Activated T-cell treated with anti-CD3 and anti-CD28 coated beads, Interleukin-2, amount 50 U/mL, for 72 hours (primary cell): ENCODE results near the gene IQCK. TPM values are rescaled to one million over a fixed set of nuclear protein-coding genes. Genes with fewer than 3 reads are reported as not detected.

Source experiments
- ATAC-seq, 2 donors: fragments of 150-1000 bp; cut with Tn5 transposase; replicated peaks in 1 of 2; 2 replicates each; pipeline ENCODE4 v1.10.0; 2021; ENCODE audit warnings: moderate library complexity in 2 of 2, mild to moderate bottlenecking in 1 of 2
- DNase-seq, 2 donors: peaks; one replicate each; pipeline ENCODE4 v3.0.0; 2021 to 2022; ENCODE audit warnings: mixed read lengths in 1 of 2
- H3K27ac Mint-ChIP-seq: one replicate; pipeline ENCODE4 v1.8.0; 2022; ENCODE audit warnings: mild to moderate bottlenecking, moderate library complexity, mixed read lengths
- H3K27me3 Mint-ChIP-seq: one replicate; pipeline ENCODE4 v1.8.0; 2022; ENCODE audit warnings: low read depth, mixed read lengths
- H3K36me3 Mint-ChIP-seq, 2 donors: one replicate each; pipeline ENCODE4 v1.8.0; 2022; ENCODE audit warnings: mixed read lengths in 2 of 2, mild to moderate bottlenecking in 1 of 2; ENCODE audit not compliant: insufficient read depth in 2 of 2
- H3K4me1 Mint-ChIP-seq: one replicate; pipeline ENCODE4 v1.8.0; 2022; ENCODE audit warnings: low read depth, mixed read lengths
- H3K4me3 Mint-ChIP-seq, 2 donors: one replicate each; pipeline ENCODE4 v1.8.0; 2022; ENCODE audit warnings: mild to moderate bottlenecking in 2 of 2, mixed read lengths in 2 of 2, moderate library complexity in 2 of 2
- H3K9me3 Mint-ChIP-seq, 2 donors: one replicate each; pipeline ENCODE4 v1.8.0; 2022; ENCODE audit warnings: mixed read lengths in 2 of 2
- total RNA-seq, 2 donors: library from RNA; stranded (reverse); gene quantifications; one replicate each; pipeline ENCODE4 v1.2.3, GENCODE V29; 2022

The IQCK gene
- total RNA-seq, 2 donors from 2014 or later, result 3.7 to 3.8 TPM

- Mint-ChIP-seq H3K36me3 (peaks cover 5 to 15% of the 10 kb centered on the region in 2 donors), H3K27me3 (no peaks in the 10 kb centered on the region), H3K27ac (no peak overlapping the region), H3K4me1 (peaks cover 19% of the 10 kb centered on the region), H3K4me3 (no peak overlapping the region), H3K9me3 (peaks cover 0 to 2% of the 10 kb centered on the region in 2 donors)
- DNase-seq (no peak), ATAC-seq (no peak)
Observed at GRCh38 chr16:19689342-19689741, 28.7 kb upstream of the IQCK start.

DNA sequence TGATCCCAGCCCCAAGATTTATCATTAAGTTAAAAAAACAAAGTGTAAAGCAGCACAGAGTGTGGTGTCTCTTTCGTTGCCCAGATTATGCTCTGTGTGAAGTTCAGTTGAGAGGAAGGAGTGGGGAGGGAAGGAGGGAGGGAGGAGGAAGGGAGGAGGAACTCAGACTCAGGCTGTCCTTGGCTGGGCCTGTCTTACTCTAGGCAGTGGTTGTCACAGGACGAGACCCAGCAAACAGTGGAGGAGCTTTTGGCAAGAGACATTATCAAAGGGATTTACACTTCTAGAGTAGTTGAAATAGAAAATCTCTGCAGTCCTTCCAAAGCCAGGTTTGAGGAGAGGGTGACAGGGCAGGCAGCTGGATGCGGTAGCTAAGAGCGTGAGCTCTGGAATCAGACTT, 27.9 kb upstream of the IQCK start:
- peaks cover 4 to 10% of the 10 kb centered on the region in 2 donors for H3K36me3 Mint-ChIP-seq
- H3K27ac Mint-ChIP-seq, result no peak overlapping the region
- H3K27me3 Mint-ChIP-seq, result no peaks in the 10 kb centered on the region
- peaks cover 0 to 2% of the 10 kb centered on the region in 2 donors for H3K9me3 Mint-ChIP-seq
- H3K4me3 Mint-ChIP-seq, result no peak overlapping the region
- peaks cover 19% of the 10 kb centered on the region for H3K4me1 Mint-ChIP-seq
- ATAC-seq, result no peak
- no peak for DNase-seq

- Mint-ChIP-seq H3K4me3 (no peak overlapping the region), H3K9me3 (no peaks in the 10 kb centered on the region), H3K36me3 (peaks cover 0 to 3% of the 10 kb centered on the region in 2 donors), H3K4me1 (peaks cover 23% of the 10 kb centered on the region), H3K27me3 (no peaks in the 10 kb centered on the region), H3K27ac (no peak overlapping the region)
- no peak for DNase-seq
- no peak for ATAC-seq
Observed at GRCh38 chr16:19691161-19691711, 26.8 kb upstream of the IQCK start.

DNA sequence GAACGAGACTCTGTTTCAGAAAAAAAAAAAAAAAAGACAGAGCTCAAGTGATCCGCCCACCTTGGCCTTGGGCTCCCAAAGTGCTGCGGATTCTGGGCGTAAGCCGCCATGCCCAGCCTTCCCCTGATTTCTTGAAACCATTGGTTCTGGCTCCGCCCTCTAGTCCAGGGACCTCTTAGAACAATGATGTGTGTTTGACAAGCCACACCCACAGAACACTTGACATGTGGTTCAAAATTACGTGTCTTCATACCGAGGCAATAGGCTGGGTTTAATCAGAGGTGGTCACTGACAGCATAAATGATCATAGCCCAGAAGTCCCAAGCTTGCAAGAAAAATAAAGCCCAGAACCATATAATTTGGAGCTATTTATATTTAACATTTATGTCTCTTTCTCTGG, 23.1 kb upstream of the IQCK start:
- Mint-ChIP-seq H3K27ac (no peak overlapping the region), H3K27me3 (no peaks in the 10 kb centered on the region), H3K4me3 (no peak overlapping the region)

DNA sequence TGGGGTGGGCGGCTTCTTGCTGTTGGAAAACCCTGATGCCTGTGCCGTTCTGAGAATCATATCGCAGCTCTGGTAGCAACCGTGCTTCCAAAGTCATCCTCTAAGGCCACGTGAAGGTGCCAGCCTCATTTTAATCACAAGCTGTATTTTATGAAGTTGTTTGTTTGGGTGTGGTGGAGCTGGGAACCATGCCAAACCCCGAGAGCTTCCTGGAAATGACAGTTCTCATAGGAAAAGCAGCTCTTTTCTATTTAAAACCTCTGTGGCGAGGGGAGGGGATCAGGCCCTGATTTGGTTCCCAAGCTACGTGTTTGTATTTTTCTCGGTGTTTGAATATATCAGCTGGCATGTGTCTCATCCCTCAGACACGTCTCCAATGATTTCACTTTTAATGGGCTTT, 21.7 kb upstream of the IQCK start:
- Mint-ChIP-seq H3K4me3 (peak overlapping the region in 1 of 2 donors; percentile 58), H3K27ac (peak overlapping the region; percentile 40), H3K9me3 (no peaks in the 10 kb centered on the region), H3K27me3 (no peaks in the 10 kb centered on the region), H3K36me3 (peaks cover 3 to 10% of the 10 kb centered on the region in 2 donors), H3K4me1 (peaks cover 55% of the 10 kb centered on the region)
- DNase-seq (peak; percentile 31 to 51), ATAC-seq (peak; percentile 30 to 37)

More for the DNA sequence above, 23.1 kb upstream of the IQCK start:
- no peaks in the 10 kb centered on the region for H3K9me3 Mint-ChIP-seq
- peaks cover under 1 to 10% of the 10 kb centered on the region in 2 donors for H3K36me3 Mint-ChIP-seq
- H3K4me1 Mint-ChIP-seq, result peaks cover 47% of the 10 kb centered on the region
- no peak for ATAC-seq
- DNase-seq, result no peak

DNA sequence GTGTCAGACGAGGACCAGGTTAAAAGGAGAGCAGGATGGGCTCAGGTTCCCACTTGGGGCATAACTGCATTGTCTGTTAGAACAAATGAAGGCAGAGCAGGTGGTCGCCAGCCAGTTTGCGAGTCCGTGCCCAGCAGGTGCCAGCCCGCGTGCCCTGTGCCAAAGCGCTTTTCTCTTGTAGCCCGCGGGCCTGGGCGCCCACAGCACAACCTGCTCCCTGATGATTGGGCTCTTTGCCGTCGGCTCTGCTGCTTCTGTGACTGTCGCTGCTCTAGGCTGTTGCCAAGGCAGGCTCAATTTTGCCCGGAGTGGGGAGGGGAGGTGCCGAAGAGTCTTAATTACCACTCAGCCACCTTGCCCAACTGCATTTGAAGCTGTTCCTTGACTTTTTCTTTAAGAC, 21.1 kb upstream of the IQCK start:
- Mint-ChIP-seq H3K9me3 (no peaks in the 10 kb centered on the region), H3K27ac (peak overlapping the region; percentile 46), H3K27me3 (no peaks in the 10 kb centered on the region), H3K4me1 (peaks cover 55% of the 10 kb centered on the region), H3K36me3 (peaks cover 4 to 8% of the 10 kb centered on the region in 2 donors), H3K4me3 (no peak overlapping the region)
- ATAC-seq (no peak), DNase-seq (no peak)

DNA sequence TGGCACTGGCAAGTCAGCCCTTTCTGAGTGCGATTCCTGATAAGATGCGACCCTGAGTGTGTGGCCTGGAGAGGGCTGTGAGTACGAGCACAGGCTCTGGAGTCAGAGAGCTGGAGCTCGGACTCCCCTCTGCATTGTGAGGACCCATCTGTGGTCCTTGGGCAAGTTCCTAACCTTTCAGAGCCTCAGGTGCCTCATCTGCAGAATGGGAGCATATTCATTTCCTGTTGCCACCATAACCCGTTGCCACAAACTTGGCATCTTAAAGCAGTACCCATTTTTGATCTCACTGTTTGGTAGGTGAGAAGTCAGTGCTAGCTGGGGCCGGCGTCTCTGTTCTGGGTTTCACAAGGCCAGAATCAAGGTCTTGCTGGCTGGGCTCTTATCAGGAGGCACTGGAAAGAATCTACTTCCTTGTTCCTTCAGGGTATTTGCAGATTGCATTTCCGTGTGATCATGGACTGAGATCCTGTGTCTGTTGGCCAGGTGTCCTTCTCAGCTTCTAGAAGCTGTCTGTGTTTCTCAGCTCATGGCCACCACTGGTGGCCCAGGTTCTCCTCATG, 20.2 kb upstream of the IQCK start:
- Mint-ChIP-seq H3K27ac (no peak overlapping the region), H3K9me3 (no peaks in the 10 kb centered on the region), H3K4me1 (peaks cover 55% of the 10 kb centered on the region), H3K4me3 (no peak overlapping the region), H3K27me3 (no peaks in the 10 kb centered on the region), H3K36me3 (peaks cover 4 to 6% of the 10 kb centered on the region in 2 donors)
- no peak for DNase-seq
- no peak for ATAC-seq

- H3K36me3 Mint-ChIP-seq, result peaks cover 4 to 6% of the 10 kb centered on the region in 2 donors
- no peaks in the 10 kb centered on the region for H3K9me3 Mint-ChIP-seq
- H3K4me1 Mint-ChIP-seq, result peaks cover 55% of the 10 kb centered on the region
- DNase-seq, result peak in 1 of 2 donors; percentile 20
- H3K4me3 Mint-ChIP-seq, result peak overlapping the region; percentile 33 to 48
- H3K27ac Mint-ChIP-seq, result peak overlapping the region; percentile 72
- H3K27me3 Mint-ChIP-seq, result no peaks in the 10 kb centered on the region
- ATAC-seq, result peak; percentile 66 to 73
Observed at GRCh38 chr16:19698480-19699465, 19.3 kb upstream of the IQCK start.

- Mint-ChIP-seq H3K36me3 (peaks cover 4 to 6% of the 10 kb centered on the region in 2 donors), H3K4me1 (peaks cover 55% of the 10 kb centered on the region)
Observed at GRCh38 chr16:19699472-19699871, 18.6 kb upstream of the IQCK start.

GRCh38 chr16:19700319-19700781, 17.7 kb upstream of the IQCK start:
- ATAC-seq (no peak), DNase-seq (no peak)
- Mint-ChIP-seq H3K4me3 (no peak overlapping the region), H3K9me3 (no peaks in the 10 kb centered on the region), H3K27ac (no peak overlapping the region), H3K27me3 (no peaks in the 10 kb centered on the region), H3K36me3 (peaks cover 4 to 9% of the 10 kb centered on the region in 2 donors), H3K4me1 (peaks cover 55% of the 10 kb centered on the region)

More at GRCh38 chr16:19699472-19699871, 18.6 kb upstream of the IQCK start:
- Mint-ChIP-seq H3K27me3 (no peaks in the 10 kb centered on the region), H3K9me3 (no peaks in the 10 kb centered on the region), H3K4me3 (no peak overlapping the region), H3K27ac (no peak overlapping the region)
- DNase-seq (no peak), ATAC-seq (no peak)

GRCh38 chr16:19701091-19701490, 17.0 kb upstream of the IQCK start:
- H3K4me3 Mint-ChIP-seq, result no peak overlapping the region
- no peak overlapping the region for H3K27ac Mint-ChIP-seq
- H3K4me1 Mint-ChIP-seq, result peaks cover 52% of the 10 kb centered on the region
- peaks cover 4 to 12% of the 10 kb centered on the region in 2 donors for H3K36me3 Mint-ChIP-seq
- no peaks in the 10 kb centered on the region for H3K27me3 Mint-ChIP-seq
- H3K9me3 Mint-ChIP-seq, result no peaks in the 10 kb centered on the region
- ATAC-seq, result peak; percentile 16 to 51
- DNase-seq, result no peak

- ATAC-seq, result no peak
- H3K9me3 Mint-ChIP-seq, result no peaks in the 10 kb centered on the region
- no peak for DNase-seq
- no peak overlapping the region for H3K4me3 Mint-ChIP-seq
- peak overlapping the region; percentile 31 for H3K27ac Mint-ChIP-seq
- H3K36me3 Mint-ChIP-seq, result peaks cover 6 to 10% of the 10 kb centered on the region in 2 donors
- peaks cover 31% of the 10 kb centered on the region for H3K4me1 Mint-ChIP-seq
- H3K27me3 Mint-ChIP-seq, result no peaks in the 10 kb centered on the region
Observed at GRCh38 chr16:19703172-19703889, 14.7 kb upstream of the IQCK start.
